ENCODE measurements around the gene H6PD. TPM values are rescaled to one million over a fixed set of nuclear protein-coding genes. Genes with fewer than 3 reads are reported as not detected.

The H6PD gene
- total RNA-seq, 4 donors from 2014 or later = 37.3 to 65.1 (median 44.4) TPM

GRCh38 chr1:9311029-9311428 is 76.5 kb downstream of the H6PD start:
- no peaks in the 10 kb centered on the region for H3K27me3 ChIP-seq
- H3K36me3 ChIP-seq = no peaks in the 10 kb centered on the region
- H3K4me1 ChIP-seq = peaks cover 12 to 18% of the 10 kb centered on the region in 2 donors
- DNase-seq (no peak), ATAC-seq (no peak)
- no peak overlapping the region for H3K4me3 ChIP-seq
- no peak overlapping the region for H3K27ac ChIP-seq
- H3K9me3 ChIP-seq = no peaks in the 10 kb centered on the region
- in situ Hi-C loops (cut with MboI; ENCODE audit: low sequenced_read_pairs in 4 of 4) (no loop called here), intact Hi-C loops (cut with DNase I; ENCODE audit: low total_unique reads) (no loop called here)
- TF ChIP-seq CTCF (IDR thresholded peaks at IDR 0.05 in 4 of 5, conservative IDR thresholded peaks at IDR 0.05 in 1 of 5) (no peak), POLR2A (IDR thresholded peaks at IDR 0.05) (no peak)

GRCh38 chr1:9311479-9311878 is 76.9 kb downstream of the H6PD start:
- DNase-seq (no peak), ATAC-seq (no peak)
- TF ChIP-seq CTCF (IDR thresholded peaks at IDR 0.05 in 4 of 5, conservative IDR thresholded peaks at IDR 0.05 in 1 of 5) (no peak), POLR2A (IDR thresholded peaks at IDR 0.05) (no peak)
- no peak overlapping the region for H3K4me3 ChIP-seq
- H3K36me3 ChIP-seq = no peaks in the 10 kb centered on the region
- H3K27ac ChIP-seq = no peak overlapping the region
- intact Hi-C loops (cut with DNase I; ENCODE audit: low total_unique reads) (no loop called here), in situ Hi-C loops (cut with MboI; ENCODE audit: low sequenced_read_pairs in 4 of 4) (no loop called here)
- peaks cover 13 to 18% of the 10 kb centered on the region in 2 donors for H3K4me1 ChIP-seq
- no peaks in the 10 kb centered on the region for H3K27me3 ChIP-seq
- no peaks in the 10 kb centered on the region for H3K9me3 ChIP-seq

- Histone ChIP-seq H3K27ac (no peak overlapping the region), H3K27me3 (no peaks in the 10 kb centered on the region), H3K4me1 (peaks cover 13 to 15% of the 10 kb centered on the region in 2 donors), H3K36me3 (no peaks in the 10 kb centered on the region), H3K9me3 (no peaks in the 10 kb centered on the region), H3K4me3 (no peak overlapping the region)
- in situ Hi-C loops (cut with MboI; ENCODE audit: low sequenced_read_pairs in 4 of 4) = no loop called here
- intact Hi-C loops (cut with DNase I; ENCODE audit: low total_unique reads) = no loop called here
- no peak for DNase-seq
- no peak for ATAC-seq
- no peak for TF ChIP-seq POLR2A (IDR thresholded peaks at IDR 0.05)
- TF ChIP-seq CTCF (IDR thresholded peaks at IDR 0.05 in 4 of 5, conservative IDR thresholded peaks at IDR 0.05 in 1 of 5) = no peak
These were observed 77.7 kb downstream of the H6PD start for GRCh38 chr1:9312168-9312720.

DNA sequence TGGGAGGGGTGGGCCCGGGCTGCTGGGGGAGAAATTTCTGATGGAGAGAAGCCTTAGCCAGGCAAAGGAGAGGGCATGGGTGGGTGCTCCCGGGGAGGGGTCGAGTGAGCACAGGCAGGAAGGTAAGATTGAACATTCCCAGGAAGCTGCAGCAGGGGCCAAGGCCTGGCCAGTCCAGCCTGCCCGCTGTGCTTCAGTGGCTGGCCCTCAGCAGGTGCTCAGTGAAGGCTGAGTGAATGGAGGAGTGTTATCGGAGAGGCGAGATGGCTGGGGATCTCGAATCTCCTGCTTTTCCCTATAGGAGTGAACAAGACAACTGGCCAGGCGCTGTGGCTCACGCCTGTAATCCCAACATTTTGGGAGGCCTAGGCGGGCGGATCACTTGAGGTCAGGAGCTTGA is 79.0 kb downstream of the H6PD start:
- H3K9me3 ChIP-seq = no peaks in the 10 kb centered on the region
- no peaks in the 10 kb centered on the region for H3K27me3 ChIP-seq
- no peaks in the 10 kb centered on the region for H3K36me3 ChIP-seq
- no peak overlapping the region for H3K4me3 ChIP-seq
- intact Hi-C loops (cut with DNase I; ENCODE audit: low total_unique reads) (no loop called here), in situ Hi-C loops (cut with MboI; ENCODE audit: low sequenced_read_pairs in 4 of 4) (no loop called here)
- DNase-seq (no peak), ATAC-seq (no peak)
- no peak overlapping the region for H3K27ac ChIP-seq
- H3K4me1 ChIP-seq = peaks cover 18 to 21% of the 10 kb centered on the region in 2 donors
- TF ChIP-seq POLR2A (IDR thresholded peaks at IDR 0.05) = no peak
- no peak for TF ChIP-seq CTCF (IDR thresholded peaks at IDR 0.05 in 4 of 5, conservative IDR thresholded peaks at IDR 0.05 in 1 of 5)

DNA sequence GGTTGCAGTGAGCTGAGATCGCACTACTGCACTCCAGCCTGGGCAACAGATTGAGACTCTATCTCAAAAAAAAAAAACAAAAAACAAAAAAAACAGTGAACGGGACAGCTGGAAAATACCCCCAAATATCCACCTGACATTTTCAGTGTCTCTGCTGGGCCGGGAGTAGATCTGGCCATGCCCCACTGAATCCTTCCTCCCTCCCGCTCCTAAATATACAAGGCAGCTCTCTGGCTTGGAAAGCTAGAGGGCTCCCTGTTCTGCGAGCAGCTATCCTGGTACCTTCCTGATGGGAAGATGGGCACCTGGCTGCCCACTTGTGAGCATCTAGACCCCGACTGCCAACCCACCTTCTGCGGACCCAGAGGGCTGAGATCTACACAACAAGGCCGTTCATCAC is 79.5 kb downstream of the H6PD start:
- no peaks in the 10 kb centered on the region for H3K27me3 ChIP-seq
- H3K36me3 ChIP-seq = no peaks in the 10 kb centered on the region
- H3K27ac ChIP-seq = no peak overlapping the region
- ATAC-seq (no peak), DNase-seq (no peak)
- intact Hi-C loops (cut with DNase I; ENCODE audit: low total_unique reads) (no loop called here), in situ Hi-C loops (cut with MboI; ENCODE audit: low sequenced_read_pairs in 4 of 4) (no loop called here)
- peaks cover 19 to 21% of the 10 kb centered on the region in 2 donors for H3K4me1 ChIP-seq
- TF ChIP-seq POLR2A (IDR thresholded peaks at IDR 0.05) (no peak), CTCF (IDR thresholded peaks at IDR 0.05 in 4 of 5, conservative IDR thresholded peaks at IDR 0.05 in 1 of 5) (no peak)
- no peaks in the 10 kb centered on the region for H3K9me3 ChIP-seq
- H3K4me3 ChIP-seq = no peak overlapping the region

All from gastrocnemius medialis (tissue), 4 donors.